SW480 (cell line): ENCODE data around the gene SRPRB.

ENCODE experiments used
- DNase-seq: peaks from one replicate; pipeline ENCODE4 v3.0.0-alpha.2; 2016; ENCODE audit warnings: low spot score

The SRPRB gene

DNA sequence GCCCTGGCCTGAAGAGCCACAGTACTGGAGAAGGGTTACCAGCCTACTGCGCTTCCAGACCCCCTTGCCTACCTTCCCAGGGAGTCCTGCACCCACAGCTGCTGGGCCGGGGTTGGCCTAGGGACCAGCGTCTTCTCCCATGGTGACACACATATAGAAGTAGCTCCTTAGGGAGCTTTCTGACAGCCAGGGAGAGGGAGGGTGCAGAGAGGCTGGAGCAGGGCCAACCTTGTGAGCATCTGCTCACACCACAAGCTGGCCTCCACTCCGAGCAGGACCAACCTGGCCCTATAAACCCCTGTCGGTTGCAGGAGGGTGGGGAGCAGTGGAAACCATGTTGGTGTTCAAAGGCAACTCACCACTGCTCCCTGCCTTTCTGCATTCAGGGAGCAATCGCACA is 35.2 kb downstream of the SRPRB start:
- DNase-seq, result no peak

DNA sequence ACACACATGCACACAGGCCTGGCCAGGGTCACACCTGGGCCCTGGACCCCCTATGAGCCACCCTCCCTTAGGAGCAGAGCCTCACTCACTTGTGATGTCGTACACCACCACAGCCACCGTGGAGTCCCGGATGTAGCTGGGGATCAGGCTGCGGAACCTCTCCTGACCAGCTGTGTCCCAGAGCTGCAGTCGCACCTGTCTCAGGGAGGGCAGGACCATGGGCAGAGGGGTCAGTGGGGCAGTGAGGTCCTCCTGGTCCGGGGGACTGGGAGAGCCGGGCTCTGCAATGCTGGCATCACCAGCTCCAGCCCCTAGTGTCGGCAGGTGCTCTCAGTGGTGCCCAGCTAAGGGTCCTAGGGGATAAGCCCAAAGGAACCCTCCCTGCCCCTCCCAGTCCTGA is 35.6 kb downstream of the SRPRB start:
- no peak for DNase-seq

DNA sequence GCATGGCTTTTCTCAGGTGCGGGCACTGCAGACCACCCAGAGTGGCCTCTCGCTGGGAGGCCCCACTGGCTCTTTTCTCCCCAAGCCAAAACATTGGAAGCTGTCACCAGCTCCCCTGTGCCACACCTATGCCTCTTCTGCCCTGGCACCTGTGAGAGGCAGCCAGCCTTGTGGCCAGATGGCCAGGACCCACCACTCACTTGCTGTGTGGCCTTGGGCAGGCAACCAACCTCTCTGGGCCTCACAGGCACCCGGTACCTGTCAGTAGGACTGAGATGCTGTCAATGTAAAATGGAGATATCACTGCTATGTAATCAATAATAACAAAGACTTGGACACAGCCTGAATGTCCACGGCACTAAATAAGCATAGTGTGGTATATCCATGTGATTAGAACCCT is 36.5 kb downstream of the SRPRB start:
- no peak for DNase-seq

DNA sequence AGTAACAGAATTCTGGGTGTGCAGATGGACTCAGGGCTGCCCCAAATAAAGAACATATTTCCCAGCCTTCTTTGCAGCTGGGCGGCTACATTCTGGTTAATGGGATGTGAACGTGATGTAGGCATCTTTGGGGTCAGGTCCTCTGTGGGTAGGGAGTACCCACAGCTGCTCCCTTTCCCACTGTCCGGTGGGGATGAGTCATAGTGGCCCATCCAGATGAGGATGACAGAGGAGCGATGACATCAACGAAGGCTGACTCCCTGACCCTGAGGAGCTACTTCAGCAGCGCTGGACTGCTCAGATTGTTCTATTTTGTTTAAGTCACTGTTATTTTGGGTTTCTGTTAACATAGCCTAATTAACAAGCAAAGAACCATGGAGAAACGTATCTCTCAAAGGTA is 38.0 kb downstream of the SRPRB start:
- DNase-seq, result no peak

DNA sequence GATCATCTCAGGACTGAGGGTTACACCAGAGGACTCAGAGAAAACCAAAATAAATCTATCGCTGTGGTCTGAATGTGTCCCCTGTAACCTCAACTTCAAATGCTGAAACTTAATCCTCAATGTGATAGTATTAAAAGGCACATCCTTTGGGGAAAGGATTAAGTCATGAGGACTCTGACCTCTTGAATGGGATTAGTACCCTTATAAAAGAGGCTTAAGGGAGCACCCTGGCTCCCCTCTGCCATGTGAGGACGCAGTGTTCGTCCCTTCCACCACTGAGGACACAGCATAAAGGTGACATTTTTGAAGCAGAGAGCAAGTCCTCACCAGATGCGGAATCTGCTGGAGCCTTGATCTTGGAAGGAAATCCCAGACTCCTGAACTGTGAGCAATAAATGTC is 39.5 kb downstream of the SRPRB start:
- no peak for DNase-seq

DNA sequence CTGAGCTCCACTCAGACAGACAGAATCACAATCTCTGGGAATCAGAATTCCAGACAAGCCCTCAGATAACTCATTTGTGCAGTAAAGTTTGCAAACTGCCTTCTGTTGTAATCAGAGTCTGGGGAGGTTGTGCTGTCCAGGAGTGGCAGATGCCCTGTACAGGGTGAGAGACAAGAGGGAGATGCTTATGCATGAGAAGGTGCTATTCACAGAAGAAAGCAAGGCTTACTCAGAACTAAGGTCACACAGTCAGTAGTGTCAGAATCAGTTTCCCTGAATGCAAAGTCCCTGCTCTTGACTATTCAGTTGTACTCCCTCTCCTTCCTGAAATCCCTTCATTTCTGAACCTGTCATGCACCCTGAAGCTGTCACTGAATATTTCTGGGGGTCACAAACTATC is 43.7 kb downstream of the SRPRB start:
- DNase-seq, result no peak

DNA sequence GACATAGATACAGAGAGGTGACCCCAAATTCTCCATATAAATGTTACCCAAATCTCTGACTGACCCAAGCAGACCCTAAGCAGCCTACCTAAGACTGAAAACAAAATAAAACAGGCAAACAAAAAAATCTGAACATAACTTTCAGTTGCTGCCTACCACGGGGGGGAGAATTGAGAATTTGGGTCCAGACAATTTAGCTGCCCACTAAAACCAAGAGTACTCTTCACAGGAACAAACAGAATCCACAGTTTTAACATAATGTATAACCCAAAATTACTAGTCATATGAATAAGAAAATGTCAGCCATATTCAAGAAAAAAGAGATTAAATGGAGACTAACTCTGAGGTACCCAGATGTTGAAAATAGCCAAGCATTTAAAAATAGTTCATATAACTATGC is 44.4 kb downstream of the SRPRB start:
- DNase-seq, result no peak

DNA sequence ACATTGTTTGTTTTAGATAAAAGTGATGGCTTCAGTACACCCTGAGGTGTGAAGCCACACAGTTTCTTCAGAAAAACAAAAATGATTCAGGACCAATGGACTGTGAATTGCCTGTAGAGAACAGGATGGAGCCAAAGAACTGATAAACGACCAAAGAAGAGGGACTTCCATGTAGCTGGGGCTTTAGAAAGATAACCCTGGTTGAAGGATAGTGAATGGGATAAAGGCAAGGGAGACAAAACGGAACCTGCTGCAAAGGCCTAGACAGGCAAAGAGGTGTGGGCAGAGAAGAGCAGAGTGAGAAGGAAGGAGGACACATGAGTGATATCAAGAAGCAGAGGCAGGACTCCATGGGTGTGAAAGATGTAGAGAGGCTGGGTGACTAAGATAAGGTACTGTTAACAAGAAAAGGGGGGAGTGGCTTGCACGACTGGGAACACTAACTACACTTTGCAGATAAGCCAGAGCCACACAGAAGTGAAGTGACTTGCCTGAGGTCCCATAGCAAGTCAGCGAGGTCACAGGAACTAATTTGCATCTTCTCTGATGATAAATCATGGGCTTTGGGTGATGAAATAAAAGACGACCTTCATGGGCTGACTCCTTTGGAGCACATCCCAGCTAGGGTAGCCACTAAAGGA is 45.8 kb downstream of the SRPRB start:
- DNase-seq, result no peak

DNA sequence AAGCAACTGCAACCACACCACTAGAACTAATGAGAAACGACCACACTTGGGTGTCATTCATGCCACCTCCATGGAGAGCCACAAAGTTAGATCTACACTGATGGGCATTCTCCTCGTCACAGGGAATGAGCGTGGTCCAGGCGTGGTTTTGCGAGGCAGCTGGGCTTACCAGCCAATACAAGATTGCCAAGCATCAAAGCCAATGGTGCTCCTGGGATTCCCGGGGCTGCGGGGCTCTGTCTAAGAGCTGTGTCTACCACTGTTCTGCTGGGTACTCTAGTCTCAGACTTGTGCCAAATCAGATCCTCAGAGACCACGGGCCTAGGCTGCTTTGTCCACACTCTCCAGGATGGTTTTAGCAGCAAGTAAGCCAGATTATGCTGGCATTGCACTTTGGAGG is 46.3 kb downstream of the SRPRB start:
- DNase-seq, result no peak

DNA sequence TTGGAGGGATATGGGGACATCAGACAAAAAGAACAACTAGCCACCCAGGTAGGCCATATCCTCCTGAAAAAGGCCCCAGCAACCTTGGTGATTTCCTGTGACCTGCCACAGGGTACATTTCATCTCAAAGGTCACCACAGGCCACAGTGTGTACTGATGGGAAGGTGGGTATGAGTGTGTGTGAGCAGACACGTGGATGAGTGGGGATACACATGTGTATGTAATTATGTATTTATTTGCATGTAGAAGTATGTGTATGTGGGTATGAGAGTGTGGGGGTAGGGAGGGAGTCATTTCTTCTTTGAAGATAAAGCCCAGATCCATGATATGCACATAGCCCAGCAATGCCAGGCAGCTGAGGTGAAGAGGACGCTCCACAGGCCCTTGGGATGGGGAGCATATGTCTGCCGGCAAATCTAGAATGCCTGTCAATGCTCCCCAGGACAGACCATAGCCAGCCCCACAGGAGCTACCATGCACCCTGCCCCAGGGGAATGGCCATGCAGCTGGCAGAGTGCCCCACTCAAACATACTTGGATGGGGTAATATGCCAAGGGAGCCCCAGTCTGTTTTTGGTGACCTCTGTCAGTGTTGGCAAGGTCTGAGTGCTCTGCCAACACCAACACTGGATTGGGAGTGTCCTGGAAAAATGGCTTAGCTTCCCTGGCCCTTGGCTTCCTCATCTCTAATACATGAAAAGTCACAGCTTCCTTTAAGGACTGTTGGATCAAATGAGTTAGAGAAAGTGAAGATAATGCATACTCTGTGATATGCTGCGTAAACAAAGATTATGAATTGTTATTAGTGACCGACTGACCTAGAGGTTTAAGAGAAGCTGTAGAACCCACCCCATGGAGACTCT is 47.7 kb downstream of the SRPRB start:
- no peak for DNase-seq

DNA sequence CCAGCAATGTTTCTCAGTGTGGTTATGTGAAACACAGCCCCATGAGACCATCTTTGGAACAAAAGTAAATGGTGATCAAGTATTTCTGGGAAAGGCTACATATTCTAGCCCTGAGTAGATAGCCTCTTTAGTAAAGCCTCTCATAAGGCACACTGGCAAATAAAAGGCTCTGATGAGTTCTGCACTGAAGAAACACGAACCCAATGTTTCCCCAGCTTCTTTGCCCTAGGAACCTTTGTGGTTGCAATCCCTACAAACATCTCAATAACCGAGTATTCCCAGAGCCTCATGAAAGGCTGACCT is 48.3 kb downstream of the SRPRB start:
- DNase-seq, result no peak

DNA sequence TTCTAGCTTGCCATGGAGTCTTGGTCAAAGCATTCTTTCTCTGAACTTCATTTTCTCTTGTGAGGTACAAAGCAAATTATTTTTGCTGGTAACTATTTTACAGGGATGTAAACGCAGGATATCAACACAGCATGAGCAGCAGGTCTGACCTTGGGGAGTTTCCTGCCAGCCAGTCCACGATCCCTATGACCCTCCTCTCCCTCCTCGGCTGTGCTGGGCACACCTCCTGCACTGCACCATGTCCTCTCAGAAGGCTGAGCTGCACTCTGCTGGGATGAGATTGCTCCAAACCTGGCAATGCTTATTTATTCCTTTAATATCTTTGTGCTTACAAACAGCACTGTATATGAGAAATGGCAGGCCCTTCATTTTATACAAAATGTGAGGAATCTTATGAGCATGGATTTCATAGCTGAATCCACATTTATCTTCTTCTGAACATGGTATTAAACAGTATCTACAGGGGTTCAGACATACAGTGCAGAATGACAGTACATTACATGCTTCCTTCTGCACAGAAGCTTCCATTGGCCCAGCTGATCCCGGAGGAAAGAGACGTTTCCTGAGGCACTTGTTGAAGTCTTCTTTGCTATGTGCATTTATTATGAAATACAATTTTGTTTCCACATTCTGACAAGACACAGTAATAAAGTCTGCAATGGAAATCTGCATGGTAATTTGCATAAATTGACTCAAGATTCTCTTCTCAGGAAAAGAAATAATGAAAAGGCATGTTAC is 48.8 kb downstream of the SRPRB start:
- DNase-seq, result no peak

DNA sequence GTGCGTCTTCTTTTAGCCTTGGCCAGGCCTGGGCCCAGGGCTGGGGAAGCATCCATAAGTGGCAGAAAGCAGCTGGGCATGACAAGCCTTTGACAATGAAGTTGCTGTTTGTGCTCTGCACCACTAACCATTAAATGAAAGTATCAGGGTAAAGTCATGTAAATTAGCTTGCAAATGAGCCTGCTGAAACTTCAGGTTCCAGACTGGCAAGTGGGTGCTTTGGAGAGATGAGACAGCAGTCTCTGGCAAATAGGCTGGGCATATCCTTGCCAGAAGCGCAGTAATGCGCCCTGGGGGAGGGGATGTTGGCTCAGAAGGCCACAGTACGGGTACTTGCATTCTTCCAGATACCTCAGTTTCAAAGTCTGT is 49.4 kb downstream of the SRPRB start:
- DNase-seq, result no peak

DNA sequence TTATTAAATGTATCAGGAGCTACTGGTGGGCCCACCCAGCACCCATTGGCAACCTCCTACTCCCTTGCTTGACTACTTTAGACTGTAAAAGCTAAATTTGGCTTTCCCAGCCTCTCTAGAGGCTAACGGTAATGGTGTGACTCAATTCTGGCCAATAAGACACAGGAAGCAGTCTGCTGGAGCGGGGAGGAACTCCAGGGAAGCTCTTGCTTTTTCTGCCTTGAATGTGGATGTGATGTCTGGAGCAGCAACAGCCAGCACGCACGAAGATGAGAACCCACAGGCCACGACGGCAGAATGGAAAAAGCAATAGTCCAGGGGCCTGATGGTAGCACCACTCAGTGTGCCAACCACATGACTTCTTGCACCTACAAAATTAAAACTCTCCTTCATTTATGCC is 50.2 kb downstream of the SRPRB start:
- DNase-seq, result no peak

DNA sequence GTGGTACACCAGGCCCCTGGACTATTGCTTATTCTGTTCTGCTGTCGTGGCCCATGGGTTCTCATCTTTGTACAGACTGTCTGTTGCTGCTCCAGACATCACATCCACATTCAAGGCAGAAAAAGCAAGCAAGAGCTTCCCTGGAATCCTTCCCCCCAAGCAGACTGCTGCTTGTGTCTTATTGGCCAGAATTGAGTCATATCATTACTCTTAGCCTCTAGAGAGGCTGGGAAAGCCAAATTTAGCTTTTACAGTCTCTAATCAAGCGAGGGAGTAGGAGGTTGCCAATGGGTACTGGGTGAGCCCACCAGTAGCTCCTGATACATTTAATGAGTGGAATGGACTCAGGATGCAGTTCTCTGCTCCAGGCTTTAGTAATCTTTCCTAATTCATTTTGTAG is 50.7 kb downstream of the SRPRB start:
- DNase-seq, result no peak

DNA sequence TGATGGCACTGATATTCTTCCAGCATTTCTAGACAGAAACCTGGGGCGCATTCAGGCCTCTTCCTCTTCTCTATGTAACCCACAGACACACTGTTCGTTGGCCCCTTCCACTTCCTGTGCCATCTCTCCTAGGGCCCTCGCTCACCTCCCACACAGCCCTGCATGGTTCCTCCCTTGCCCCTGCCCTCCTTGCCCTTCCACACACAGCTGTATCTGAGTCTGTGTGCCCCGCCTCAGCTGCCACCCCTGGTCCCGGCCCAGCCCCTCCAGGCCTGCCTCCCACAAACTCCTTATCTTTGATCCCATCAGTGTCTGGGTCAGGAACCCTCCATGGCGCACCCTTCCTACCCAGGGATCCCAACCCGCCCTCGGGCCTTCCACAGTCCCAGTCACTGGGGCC is 52.2 kb downstream of the SRPRB start:
- no peak for DNase-seq

DNA sequence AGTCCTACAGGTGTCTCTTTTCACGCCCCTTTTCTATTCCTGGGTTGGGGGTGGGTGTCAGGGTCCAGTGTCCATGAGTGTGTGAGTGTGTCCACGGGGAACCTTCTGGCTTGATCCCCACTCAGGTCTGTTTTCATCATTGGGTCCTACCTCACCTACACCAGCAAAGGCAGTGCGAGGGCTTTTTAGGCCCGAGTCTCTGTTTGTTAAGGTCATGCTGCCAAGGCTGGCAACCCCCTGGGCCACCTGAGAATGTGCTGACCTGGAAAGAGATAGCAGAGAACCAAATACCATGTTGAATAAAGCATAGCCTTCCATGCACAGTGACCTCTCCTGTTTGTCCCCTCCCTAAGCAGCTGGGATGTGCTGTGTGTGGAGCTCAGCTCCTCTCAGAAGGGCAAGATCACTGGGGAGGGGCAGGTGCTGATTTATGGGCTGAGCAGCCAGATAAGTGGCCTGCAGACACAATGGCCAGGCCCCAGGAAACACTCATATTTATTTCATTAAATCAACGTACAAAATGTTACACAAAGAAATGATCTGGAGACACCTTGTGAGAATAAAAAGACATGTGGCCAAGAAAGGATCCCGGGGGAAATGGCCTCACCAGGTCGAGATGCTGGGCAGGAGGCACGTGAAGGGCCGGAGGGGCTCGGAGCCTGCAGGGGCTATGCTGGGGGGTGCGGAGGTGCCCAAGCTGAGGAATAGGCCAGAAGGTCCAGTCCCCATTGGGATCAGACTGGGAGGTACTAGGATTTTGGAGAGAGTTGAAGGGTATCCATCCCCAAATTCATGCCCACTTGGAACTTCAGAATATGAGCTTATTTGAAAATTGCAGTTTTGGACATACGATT is 54.0 kb downstream of the SRPRB start:
- no peak for DNase-seq

DNA sequence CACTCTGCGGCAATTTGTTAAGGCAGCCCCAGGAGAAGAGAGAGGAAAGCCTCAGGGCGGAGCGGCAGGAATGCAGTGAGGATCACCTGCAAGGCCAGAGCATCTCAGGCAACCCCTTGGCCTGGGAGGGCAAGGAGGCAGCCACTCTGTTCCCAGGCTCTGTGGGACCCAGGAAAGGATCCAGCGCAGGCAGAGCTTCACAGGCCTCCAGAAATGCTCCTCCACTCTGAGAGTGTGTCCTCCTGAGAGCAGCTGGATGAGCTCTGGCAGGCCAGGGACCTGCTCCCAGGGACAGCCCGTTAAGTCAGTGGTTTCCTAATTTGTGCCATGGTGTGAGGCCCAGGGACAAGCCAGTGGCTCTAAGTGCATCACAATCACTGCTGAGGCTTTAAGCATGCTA is 54.9 kb downstream of the SRPRB start:
- DNase-seq, result no peak

DNA sequence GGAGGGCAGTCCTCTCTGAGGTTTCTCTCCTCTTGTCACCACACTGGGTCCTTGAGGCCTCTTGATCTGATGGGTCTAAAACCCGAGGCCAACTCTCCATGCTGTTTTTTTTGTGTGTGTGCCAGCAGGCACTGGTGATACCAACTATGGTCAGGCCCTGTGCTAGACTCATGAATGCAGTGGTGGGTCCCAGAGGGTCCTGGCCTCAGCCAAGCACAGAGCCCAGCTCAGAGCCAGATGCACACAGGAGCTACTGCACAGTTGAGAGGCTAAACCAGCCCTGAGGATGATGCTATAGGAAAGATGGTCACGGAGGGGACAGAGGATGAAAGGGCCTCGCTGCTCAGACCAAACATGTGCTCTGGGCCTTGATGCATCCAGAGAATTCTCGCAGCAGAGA is 56.5 kb downstream of the SRPRB start:
- no peak for DNase-seq

DNA sequence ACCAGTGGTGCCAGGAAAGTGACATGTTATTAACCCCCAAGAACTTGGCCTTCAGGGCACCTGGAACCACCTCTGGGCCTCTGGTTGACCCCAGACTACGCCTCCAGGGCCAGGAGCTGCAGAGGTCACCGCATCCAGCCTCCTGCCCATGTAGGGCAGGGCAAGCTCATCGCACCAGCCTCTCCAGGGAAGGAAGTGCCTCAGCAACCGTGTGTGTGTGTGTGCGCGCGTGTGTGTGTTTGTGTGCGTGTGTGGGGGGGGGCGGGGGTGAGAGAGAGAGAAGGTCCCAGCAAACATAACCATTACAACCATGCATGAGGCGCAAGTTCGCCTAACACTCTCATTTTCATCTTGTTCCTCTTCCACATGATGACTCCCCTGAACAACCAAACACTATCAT is 58.3 kb downstream of the SRPRB start:
- no peak for DNase-seq

DNA sequence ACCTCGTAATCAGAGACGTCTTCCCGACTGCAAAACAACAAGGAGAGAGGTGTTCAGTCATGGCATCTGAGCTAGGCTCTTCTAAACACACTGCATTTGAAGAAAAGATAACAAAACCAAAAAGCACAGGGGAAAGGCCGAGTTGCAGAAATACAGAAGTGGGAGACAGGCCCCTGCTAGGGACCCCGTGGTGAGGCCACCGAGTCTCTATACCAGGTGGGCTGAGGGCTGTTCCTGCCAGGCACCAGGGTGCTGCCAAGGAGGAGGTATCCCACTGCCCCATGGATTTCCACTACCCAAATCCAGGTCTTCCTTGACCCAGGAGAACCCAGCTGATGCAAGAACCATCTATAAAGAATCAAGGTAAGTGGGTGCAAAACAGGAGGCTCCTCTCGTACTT is 59.0 kb downstream of the SRPRB start:
- DNase-seq, result no peak

DNA sequence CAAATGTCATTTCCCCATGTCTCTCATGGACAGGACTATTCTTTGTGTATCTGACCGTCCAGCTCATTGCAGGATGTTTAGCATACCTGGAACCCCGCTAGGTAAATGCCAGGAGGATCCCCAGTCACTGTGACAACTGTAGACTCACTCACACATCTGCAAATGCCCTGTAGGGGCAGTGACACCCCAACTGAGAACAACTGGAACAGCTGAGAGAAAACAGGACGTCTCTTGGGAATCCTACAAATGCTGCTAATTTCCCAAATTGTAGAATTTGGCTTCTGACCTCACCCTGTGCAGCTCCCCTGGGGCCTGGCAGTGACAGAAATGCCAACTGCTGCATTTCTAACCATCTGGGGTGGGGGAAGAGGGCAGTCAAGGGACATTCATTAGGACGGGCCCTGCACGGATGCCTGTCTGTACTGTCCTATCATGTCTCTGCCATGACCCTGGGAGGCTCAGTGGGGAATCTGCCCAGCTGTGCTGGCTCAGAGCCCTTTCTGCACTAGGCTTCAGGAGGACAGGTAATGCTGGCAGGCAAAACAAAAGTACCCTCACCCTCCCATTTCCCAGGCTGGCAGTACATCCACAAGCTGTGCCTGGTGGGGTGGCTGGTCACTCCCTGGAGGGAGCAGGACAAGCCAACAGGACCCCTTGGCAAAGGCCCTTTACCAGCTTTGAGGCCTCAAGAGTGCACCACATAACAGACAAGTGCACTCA is 59.7 kb downstream of the SRPRB start:
- no peak for DNase-seq
